Left cardiac atrium (tissue), 4 donors: ENCODE data around the gene ACOX1. TPM values are rescaled to one million over a fixed set of nuclear protein-coding genes. Genes with fewer than 3 reads are reported as not detected.

Experiments used
- ATAC-seq, 2 donors: fragments of 200-7000 bp; cut with Tn5 transposase; one replicate each; pipeline ENCODE4 v1.9.1; 2020; ENCODE audit warnings: mild to moderate bottlenecking in 2 of 2, moderate library complexity in 2 of 2
- DNase-seq: peaks from one replicate; pipeline ENCODE4 v3.0.0-alpha.2; 2020
- intact Hi-C, 2 donors: fragments of 100-400 bp; cut with DNase I; formaldehyde crosslinking; loops; one replicate each; pipeline versions ENCODE4 v1.14.1 to v1.15.1; 2022 to 2023
- total RNA-seq, 2 donors: library from RNA; stranded (reverse); fragmentation: NEBNext Ultra II Directional; extraction: Animal tissue kit (Norgen Biotek cat#: 25700); gene quantifications; one replicate each; pipeline ENCODE4 v1.2.1, GENCODE V29; 2021
- donor health status: DM: no; HTN: yes; CAD: no.
- donor health status: DM: no; HTN: yes; CAD: no; lungs with severe emphysema.
- donor health status: DM: yes; HTN: yes; CAD: no.
- donor health status: Dilated cardiomyopathy.

ACOX1 gene
- total RNA-seq, 2 donors from 2014 or later = 57.8 to 62.0 TPM

- intact Hi-C loops = loop anchor here in 1 of 2 donors (5.0 to 10.0 kb wide), 2 partner anchors 103 to 285 kb away; no protein-coding TSS in a partner anchor
- no peak for DNase-seq
- ATAC-seq = no peak
These were observed 31.1 kb upstream of the ACOX1 start for GRCh38 chr17:76009969-76010661.

GRCh38 chr17:76009447-76009846 lies 30.5 kb upstream of the ACOX1 start:
- ATAC-seq (no peak), DNase-seq (no peak)
- intact Hi-C loops = loop anchor here in 1 of 2 donors (5.0 kb wide), 1 partner anchor 102 kb away; no protein-coding TSS in a partner anchor

DNA sequence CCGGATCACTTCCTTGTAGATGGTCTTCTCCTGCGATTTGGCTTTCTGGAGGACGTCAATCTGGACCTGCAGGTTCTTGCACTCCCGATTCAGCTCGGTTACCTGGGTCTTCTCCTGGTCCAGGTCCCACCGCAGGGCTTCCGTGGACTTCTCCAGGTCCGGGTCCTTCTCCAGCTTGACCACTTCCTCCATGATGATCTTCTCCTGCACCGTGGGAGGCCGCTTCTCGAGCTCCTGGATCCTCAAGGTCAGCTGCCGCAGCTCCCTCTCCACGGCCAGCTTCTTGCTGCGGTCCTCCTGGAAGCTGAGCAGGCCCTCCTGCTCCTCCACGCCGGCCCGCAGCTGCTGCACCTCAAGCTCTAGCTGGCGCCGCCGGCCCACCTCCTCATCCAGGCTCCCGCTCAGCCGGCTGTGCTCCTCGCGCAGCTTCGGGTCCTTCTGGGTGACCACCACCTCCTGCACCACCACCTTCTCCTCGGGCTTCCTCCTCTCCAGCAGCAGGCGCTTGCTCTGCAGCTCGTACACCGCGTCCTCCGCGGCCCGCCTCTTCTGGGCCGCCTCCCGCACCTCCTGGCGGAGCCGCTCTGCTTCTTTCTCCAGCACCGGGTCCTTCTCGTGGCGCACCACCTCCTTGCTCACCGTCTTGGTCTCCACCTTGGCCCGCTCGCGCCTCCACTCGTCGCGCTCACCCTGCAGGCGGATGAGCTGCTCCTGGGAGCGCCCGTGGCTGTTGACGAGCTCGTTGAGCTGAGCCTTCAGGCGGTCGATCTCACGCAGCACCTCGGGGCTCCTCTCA lies 29.9 kb upstream of the ACOX1 start:
- no peak for ATAC-seq
- intact Hi-C loops = loop anchor here in 1 of 2 donors (5.0 kb wide), 1 partner anchor 102 kb away; no protein-coding TSS in a partner anchor
- no peak for DNase-seq

- ATAC-seq (no peak), DNase-seq (no peak)
- intact Hi-C loops = loop anchor here in 1 of 2 donors (5.0 kb wide), 1 partner anchor 101 kb away; no protein-coding TSS in a partner anchor
These were observed 29.2 kb upstream of the ACOX1 start for GRCh38 chr17:76008208-76008607.

DNA sequence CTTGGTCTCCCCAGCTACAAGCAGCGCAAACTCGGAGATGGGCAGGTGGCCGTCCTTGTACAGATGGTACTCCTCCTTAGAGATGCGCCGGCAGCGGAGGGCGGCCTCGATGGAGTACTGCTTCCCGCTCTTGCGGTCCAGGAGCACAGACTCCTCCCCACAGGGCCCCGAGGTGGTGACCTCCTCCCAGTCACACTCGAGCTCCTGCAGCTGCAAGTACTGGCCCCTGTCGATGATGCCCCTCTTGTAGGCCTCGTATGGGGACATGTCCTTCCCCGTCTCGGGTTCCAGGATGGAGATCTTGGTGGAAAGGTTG lies 28.8 kb upstream of the ACOX1 start:
- DNase-seq (no peak), ATAC-seq (no peak)
- intact Hi-C loops = loop anchor here (2.0 to 5.0 kb wide), 2 partner anchors 101 to 103 kb away; partner anchors contain the start of gene MRPL38 (in 1 of the 2)

GRCh38 chr17:76007131-76007849 lies 28.3 kb upstream of the ACOX1 start:
- intact Hi-C loops = loop anchor here (2.0 to 5.0 kb wide), 2 partner anchors 100 to 102 kb away; partner anchors contain the start of gene MRPL38 (in 1 of the 2)
- ATAC-seq (no peak), DNase-seq (no peak)

GRCh38 chr17:76005263-76006149 lies 26.5 kb upstream of the ACOX1 start:
- DNase-seq (peak; percentile 82), ATAC-seq (peak; percentile 66 to 74)
- intact Hi-C loops = loop anchor here (2.0 to 5.0 kb wide), 2 partner anchors 98 to 101 kb away; partner anchors contain the start of gene MRPL38 (in 1 of the 2)

DNA sequence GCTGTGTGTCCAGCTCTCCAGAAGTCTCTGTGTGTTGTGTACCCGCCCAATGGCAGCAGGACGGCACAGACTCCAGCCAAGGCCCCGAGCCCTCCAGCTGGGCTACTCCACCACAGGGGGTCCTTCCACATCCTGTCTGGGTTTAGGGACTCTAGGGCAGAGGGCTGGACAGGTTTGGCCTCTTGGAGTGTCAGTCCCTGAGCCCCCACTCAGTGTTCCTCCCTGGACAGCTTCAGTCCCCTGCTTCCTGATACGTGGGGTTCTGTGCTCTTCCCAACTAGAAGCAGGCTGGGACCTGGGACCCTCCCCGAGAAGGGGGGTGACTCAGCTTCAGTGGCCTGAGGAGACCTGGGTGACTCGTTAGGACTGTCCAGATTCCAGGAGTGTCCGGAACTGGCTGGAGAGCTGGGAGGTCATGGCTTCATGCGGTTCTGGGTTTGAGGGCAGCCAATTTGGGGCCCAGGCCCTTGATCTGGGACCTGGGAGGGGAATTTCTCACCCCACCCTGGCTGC lies 25.8 kb upstream of the ACOX1 start:
- ATAC-seq (peak in 1 of 2 donors; percentile 4), DNase-seq (no peak)
- intact Hi-C loops = loop anchor here in 1 of 2 donors (5.0 kb wide), 1 partner anchor 98 kb away; no protein-coding TSS in a partner anchor

DNA sequence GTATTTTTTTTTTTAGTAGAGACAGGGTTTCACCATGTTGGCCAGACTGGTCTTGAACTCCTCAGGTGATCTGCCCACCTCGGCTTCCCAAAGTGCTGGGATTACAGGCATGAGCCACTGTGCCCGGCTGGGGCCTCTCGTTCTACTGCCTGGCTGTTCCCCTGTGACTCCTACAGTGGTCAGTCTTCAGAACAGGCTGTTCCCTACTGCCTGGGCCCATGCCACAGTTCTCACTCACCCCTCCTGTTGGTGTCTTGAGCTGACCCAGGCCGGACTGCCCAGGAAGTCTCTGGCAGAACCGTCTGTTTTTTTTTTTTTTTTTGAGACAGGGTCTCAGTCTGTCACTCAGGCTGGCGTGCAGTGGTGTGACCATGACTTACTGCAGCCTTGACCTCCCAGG lies 24.9 kb upstream of the ACOX1 start:
- intact Hi-C loops = no loop called here
- no peak for DNase-seq
- ATAC-seq = no peak

GRCh38 chr17:76002100-76002499 lies 23.1 kb upstream of the ACOX1 start:
- DNase-seq = peak; percentile 15
- intact Hi-C loops = no loop called here

DNA sequence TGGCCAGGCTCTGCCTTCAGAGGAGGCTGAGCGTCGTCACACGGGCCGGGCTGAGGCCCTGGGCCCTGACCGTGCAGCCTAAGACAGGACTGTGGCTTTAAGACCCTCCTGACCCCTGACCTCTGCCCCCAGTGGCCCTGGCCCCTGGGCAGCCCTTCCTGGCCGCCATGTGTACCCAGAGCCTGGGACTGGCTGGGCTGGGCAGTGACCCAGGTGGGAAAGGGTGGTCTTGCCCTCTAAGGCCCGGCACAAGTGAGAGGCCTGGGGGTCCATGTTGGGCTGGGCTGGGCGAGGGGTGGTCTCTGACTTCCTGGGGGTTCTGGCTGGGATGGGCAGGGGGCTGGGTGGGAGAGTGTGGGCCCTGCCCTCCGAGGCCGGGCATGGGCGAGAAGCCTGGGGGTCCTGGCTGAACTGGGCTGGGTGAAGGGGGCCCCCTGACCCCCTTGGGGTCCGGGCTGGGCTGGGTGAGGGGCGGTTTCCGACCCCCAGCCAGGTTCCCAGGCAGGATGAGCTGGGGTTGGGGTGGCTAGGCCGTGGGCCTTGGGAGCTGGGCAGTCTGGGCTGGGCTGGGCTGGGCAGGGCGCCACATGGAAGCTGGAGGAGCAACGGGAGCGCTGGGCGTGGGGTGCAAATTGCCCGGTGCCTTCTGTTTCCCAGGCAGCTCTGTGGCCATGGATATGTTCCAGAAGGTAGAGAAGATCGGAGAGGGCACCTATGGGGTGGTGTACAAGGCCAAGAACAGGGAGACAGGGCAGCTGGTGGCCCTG lies 22.0 kb upstream of the ACOX1 start, which contains the start of gene CDK3:
Gene CDK3 (plus strand): TSS at position 101 of the 767 bp plus-strand sequence. CDS start 571 bp downstream, at position 672.
- intact Hi-C loops = no loop called here
- no peak for ATAC-seq
- peak; percentile 18 for DNase-seq

More at GRCh38 chr17:76002100-76002499, 23.1 kb upstream of the ACOX1 start:
- no peak for ATAC-seq

GRCh38 chr17:76000016-76000754 lies 21.2 kb upstream of the ACOX1 start:
- ATAC-seq (peak in 1 of 2 donors; percentile 18), DNase-seq (peak; percentile 38)
- intact Hi-C loops = no loop called here

DNA sequence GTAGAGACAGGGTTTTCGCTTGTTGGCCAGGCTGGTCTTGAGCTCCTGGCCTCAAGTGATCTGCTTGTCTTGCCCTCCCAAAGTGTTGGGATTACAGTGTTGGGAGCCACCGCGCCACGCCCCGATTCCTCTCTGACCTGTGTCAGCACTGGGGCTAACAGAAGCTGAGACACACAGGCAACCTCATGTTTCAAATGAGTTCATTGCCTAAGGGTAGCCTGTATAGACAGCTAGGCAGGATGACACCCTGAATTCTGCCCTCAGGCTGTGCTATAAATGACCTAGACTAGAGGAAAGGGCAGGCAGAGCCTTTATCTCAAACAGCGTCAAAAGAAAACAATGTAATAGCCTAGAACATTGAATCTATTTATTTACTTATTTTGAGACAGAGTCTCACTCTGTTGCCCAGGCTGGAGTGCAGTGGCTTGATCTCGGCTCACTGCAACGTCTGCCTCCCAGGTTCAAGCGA lies 19.4 kb upstream of the ACOX1 start:
- no peak for DNase-seq
- ATAC-seq = no peak
- intact Hi-C loops = no loop called here

DNA sequence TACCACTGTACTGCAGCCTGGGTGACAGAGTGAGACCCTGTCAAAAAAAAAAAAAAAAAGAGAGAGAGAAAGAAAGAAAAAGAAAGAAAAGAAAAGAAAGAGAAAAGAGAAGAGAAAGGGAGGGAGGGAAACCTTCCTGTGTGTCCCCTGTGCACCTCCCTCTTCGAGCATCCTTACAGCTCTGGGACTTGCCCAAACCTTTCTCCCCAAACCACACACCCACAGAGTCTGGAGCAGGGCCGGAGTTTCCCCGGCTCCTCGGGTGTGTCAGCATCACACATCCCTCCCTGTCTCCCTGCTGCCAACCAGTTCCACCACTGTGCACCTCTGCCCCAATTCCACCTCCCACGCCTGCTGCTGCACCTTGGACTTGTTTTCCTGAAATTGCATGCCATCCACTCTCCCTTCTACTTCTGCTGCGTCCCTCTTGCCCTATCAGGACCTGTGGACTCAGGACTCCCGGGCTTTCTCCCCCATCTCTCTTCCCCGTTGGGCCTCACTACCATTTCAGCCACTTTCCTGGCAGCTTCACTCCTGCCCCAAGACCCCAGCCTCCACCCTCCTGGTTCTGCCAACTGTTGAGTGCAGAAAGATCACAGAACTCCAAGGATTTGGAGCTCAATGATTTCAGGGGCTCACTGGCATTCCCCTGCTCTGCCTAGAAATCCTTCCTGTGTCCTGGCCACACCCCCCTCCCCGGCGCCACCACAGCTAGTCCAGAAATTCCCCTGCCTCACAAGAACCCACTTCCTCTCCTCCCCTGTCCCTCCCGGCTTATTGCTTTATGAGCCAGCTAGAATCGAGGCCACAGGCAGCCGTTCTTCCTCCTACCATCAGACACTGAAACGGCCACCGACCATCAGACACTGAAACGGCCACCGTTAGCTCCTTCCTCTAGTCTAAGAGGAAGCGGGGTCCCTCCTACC lies 18.0 kb upstream of the ACOX1 start:
- intact Hi-C loops = no loop called here
- DNase-seq (no peak), ATAC-seq (peak in 1 of 2 donors; percentile 70)

GRCh38 chr17:75995385-75995925 lies 16.5 kb upstream of the ACOX1 start:
- DNase-seq (no peak), ATAC-seq (no peak)
- intact Hi-C loops = no loop called here
